ENCODE results near the gene P2RX4. TPM values are rescaled to one million over a fixed set of nuclear protein-coding genes. Genes with fewer than 3 reads are reported as not detected.
"Not testable (repeated sequence)": the region's sequence is repeated elsewhere in the genome, so short reads cannot be mapped to it uniquely, and the experiment has no call there.

Gene P2RX4
- total RNA-seq = 10 to 100 TPM; 17.8 to 19.0 TPM

- no peaks in the 10 kb centered on the region for H3K27me3 Mint-ChIP-seq
- DNase-seq = peak; percentile 92
- H3K36me3 Mint-ChIP-seq = peaks cover 12% of the 10 kb centered on the region
- peak within 1 kb of the TSS; percentile 84 for H3K4me3 Mint-ChIP-seq
- peak within 1 kb of the TSS; percentile 90 for H3K27ac Mint-ChIP-seq
- H3K4me1 Mint-ChIP-seq = peaks cover 31% of the 10 kb centered on the region
- H3K9me3 Mint-ChIP-seq = peaks cover under 1% of the 10 kb centered on the region
Observed at GRCh38 chr12:121209624-121210572, at the start of gene P2RX4. Gene P2RX4 (plus strand): TSS chr12:121210129. CDS start chr12:121210165, 36 bp downstream.

- DNase-seq = no peak
- Mint-ChIP-seq H3K27me3 (no peaks in the 10 kb centered on the region), H3K4me1 (peaks cover 6% of the 10 kb centered on the region), H3K27ac (no peak overlapping the region), H3K4me3 (no peak overlapping the region), H3K9me3 (peaks cover 10% of the 10 kb centered on the region), H3K36me3 (peaks cover 29% of the 10 kb centered on the region)
Observed at GRCh38 chr12:121162384-121162783, 47.5 kb upstream of the P2RX4 start.

DNA sequence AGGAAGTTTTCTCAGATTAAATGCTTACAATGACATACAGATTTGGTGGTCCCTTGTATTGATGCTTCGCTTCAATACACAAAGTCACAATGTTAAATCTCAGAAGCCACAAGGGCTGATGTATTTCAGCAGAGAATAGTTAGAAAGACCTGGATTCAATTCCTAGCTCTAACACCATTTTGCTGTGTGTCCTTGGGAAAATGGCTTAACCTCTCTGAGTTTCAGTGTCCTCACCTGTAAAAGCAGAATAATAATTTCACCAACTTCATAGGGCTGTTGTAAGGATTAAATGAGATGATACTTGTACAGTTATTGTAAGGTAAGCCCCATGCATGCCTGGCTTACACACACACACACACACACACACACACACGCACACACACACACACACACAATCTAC lies 46.9 kb upstream of the P2RX4 start:
- H3K4me3 Mint-ChIP-seq = no peak overlapping the region
- H3K27me3 Mint-ChIP-seq = no peaks in the 10 kb centered on the region
- H3K36me3 Mint-ChIP-seq = peaks cover 24% of the 10 kb centered on the region
- no peak for DNase-seq
- H3K9me3 Mint-ChIP-seq = peaks cover 9% of the 10 kb centered on the region
- H3K27ac Mint-ChIP-seq = no peak overlapping the region
- peaks cover 6% of the 10 kb centered on the region for H3K4me1 Mint-ChIP-seq

DNA sequence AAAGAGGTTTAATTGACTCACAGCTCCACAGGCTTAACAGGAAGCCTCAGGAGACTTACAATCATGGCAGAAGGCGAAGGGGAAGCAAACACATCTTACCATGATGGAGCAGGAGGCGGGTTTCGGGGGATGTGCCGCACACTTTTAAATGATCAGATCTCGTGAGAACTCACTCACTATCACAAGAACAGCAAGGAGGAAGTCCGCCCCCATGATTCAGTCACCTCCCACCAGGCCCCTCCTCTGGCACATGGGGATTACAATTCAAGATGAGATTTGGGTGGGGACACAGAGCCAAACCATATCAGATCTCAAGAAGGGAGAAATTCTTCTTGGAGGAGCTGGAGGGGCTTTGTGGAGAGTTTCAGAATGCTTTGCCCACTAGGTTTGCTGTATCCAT lies 45.1 kb upstream of the P2RX4 start:
- H3K36me3 Mint-ChIP-seq = peaks cover 11% of the 10 kb centered on the region
- not testable (repeated sequence) for H3K4me3 Mint-ChIP-seq, H3K4me1 Mint-ChIP-seq, H3K27me3 Mint-ChIP-seq, H3K27ac Mint-ChIP-seq, DNase-seq, H3K9me3 Mint-ChIP-seq

DNA sequence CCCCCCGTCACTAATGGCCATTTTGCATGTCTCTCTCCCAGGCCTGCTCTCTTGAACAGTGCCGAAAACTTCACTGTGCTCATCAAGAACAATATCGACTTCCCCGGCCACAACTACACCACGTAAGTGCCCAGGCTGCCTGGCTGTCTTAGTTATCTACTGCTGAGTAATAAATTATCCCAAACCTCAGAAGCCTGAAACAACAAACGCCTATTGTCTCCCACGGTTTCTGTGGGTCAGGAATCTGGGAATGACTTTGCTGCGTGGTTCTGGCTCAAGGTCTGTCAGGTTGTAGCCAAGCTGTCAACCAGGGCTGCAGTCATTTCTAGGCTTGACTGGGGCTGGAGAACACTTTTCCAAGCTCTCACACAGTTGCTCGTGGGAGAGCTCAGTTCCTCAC lies 44.6 kb upstream of the P2RX4 start:
- Mint-ChIP-seq H3K9me3 (no peaks in the 10 kb centered on the region), H3K36me3 (peaks cover 11% of the 10 kb centered on the region), H3K27ac (no peak overlapping the region), H3K4me1 (peaks cover 2% of the 10 kb centered on the region), H3K27me3 (no peaks in the 10 kb centered on the region), H3K4me3 (no peak overlapping the region)
- DNase-seq = no peak

DNA sequence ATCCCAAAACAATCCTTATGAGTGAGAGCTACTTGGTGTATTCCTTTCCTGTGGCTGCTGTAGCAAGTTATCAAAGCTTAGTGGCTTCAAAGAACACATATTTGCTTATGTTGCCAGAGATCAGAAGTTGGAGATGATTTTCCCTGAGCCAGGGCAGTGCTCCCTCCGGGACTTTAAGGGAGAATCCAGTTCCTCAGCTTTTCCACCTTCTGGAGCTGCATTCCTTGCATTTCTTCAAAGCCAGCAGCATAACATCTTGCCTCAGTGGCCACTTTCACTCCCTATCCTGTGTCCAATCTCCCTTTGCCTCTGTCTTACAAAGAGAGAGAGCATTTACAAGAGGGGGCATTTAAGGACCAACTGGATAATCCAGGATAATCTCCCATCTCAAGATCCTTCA lies 43.6 kb upstream of the P2RX4 start:
- H3K27ac Mint-ChIP-seq = no peak overlapping the region
- no peak for DNase-seq
- H3K27me3 Mint-ChIP-seq = no peaks in the 10 kb centered on the region
- H3K4me3 Mint-ChIP-seq = no peak overlapping the region
- H3K9me3 Mint-ChIP-seq = no peaks in the 10 kb centered on the region
- peaks cover 5% of the 10 kb centered on the region for H3K4me1 Mint-ChIP-seq
- H3K36me3 Mint-ChIP-seq = peaks cover 9% of the 10 kb centered on the region

DNA sequence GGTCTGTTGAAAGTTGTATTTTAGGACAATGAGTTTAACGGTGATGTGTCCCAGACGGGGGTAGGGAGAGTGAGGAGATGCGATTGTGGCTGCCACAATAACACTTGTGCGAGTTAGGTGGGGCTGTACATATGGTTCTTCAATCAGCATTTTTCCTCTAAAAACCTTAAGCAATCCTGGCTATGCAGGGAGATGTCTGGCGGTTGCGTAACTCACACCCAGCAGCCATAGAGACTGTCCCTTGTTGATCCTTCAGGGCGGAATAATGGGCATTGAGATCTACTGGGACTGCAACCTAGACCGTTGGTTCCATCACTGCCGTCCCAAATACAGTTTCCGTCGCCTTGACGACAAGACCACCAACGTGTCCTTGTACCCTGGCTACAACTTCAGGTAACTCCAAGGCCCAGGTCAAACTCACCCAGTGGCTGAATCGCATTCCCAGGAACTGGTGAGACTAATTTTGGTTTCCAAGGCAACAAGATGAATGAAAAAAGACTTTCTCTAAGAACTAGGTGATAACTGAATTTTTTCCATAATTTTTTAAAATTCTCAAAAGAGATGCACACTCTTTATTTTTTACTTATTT lies 42.6 kb upstream of the P2RX4 start:
- no peak for DNase-seq
- peaks cover 5% of the 10 kb centered on the region for H3K4me1 Mint-ChIP-seq
- peak overlapping the region; percentile 45 for H3K27ac Mint-ChIP-seq
- H3K36me3 Mint-ChIP-seq = peaks cover 9% of the 10 kb centered on the region
- H3K27me3 Mint-ChIP-seq = no peaks in the 10 kb centered on the region
- H3K4me3 Mint-ChIP-seq = no peak overlapping the region
- no peaks in the 10 kb centered on the region for H3K9me3 Mint-ChIP-seq

DNA sequence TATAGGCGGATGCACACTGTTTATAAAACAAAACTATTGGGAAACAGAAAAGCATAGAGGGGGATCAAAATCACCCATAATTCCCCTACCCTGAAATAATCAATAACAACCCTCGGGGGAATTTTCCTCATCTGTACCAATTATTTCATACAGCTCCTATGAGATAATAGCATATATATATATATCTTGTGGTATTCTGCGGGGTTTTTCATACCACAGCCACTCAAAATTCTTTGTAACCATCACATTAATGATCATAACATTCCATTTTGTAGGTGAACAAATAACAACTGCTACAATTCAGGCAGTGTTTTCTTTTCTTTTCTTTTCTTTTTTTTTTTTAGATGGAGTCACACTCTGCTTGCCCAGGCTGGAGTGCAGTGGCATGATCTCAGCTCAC lies 42.0 kb upstream of the P2RX4 start:
- no peak overlapping the region for H3K27ac Mint-ChIP-seq
- H3K36me3 Mint-ChIP-seq = peaks cover 9% of the 10 kb centered on the region
- no peaks in the 10 kb centered on the region for H3K9me3 Mint-ChIP-seq
- H3K27me3 Mint-ChIP-seq = no peaks in the 10 kb centered on the region
- DNase-seq = no peak
- H3K4me1 Mint-ChIP-seq = peaks cover 5% of the 10 kb centered on the region
- no peak overlapping the region for H3K4me3 Mint-ChIP-seq

DNA sequence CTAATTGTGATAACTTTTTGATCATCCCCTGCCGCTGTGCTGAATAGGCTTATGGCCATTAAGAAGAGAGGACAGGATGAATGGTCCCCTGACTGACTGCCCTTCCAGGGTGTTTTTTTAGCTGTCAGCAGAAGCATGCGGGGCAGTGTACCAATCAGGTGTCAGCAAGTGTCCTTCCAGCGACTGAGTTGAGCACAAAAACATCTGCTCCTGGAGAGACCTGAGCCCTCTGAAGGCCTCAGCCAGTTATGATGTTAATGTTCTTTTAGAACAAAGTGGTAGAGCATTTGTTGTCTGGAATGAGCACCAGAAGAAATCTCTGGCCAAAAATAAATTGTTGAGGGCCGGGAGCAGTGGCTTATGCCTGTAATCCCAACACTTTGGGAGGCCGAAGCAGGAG lies 39.8 kb upstream of the P2RX4 start:
- no peak overlapping the region for H3K27ac Mint-ChIP-seq
- H3K27me3 Mint-ChIP-seq = no peaks in the 10 kb centered on the region
- H3K4me1 Mint-ChIP-seq = peaks cover 3% of the 10 kb centered on the region
- peaks cover 4% of the 10 kb centered on the region for H3K36me3 Mint-ChIP-seq
- H3K9me3 Mint-ChIP-seq = no peaks in the 10 kb centered on the region
- no peak overlapping the region for H3K4me3 Mint-ChIP-seq
- DNase-seq = no peak

DNA sequence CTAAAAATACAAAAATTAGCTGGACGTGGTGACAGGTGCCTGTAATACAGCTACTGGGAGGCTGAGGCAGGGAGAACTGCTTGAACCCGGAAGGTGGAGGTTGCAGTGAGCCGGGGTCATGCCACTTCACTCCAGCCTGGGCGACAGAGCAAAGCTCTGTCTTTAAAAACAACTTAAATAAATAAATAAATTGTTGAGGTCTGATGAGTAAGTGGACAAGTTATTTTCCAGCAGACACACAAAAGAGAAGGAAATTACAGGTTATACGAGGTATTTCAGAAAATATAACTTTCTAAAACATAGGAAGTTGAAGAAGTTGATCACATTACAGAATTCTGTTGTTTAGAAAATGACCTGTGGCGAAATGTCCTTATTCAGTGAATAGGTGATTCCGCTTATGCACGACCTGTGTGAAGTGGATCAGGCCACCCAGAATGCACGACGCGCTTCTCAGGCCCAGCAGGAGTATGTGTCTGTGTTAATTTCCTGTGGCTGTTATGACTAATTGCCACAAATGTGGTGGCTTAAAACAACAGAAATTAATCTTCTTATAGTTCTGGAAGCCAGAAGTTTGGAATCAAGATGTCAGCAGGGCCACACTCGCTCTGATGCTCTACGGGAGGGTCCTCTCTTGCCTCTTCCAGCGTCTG lies 39.2 kb upstream of the P2RX4 start:
- no peaks in the 10 kb centered on the region for H3K27me3 Mint-ChIP-seq
- H3K4me1 Mint-ChIP-seq = peaks cover 3% of the 10 kb centered on the region
- no peak overlapping the region for H3K27ac Mint-ChIP-seq
- H3K4me3 Mint-ChIP-seq = no peak overlapping the region
- no peak for DNase-seq
- H3K36me3 Mint-ChIP-seq = no peaks in the 10 kb centered on the region
- H3K9me3 Mint-ChIP-seq = no peaks in the 10 kb centered on the region

DNA sequence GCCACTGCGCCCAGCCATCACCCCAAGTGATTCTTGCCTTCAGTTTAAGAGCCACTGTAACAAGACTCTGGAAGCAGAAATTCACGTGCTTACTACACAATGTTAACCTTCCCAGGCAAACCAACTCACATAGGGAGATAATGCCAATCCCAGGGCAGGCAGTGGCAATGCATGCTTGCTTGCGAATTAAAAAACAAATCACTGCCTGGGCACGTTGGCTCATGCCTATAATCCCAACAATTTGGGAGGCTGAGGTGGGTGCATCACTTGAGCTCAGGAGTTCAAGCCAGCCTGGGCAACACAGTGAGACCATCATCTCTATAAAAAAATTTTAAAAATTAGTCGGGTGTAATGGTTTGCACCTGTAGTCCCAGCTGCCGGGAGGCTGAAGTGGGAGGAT lies 37.8 kb upstream of the P2RX4 start:
- H3K4me1 Mint-ChIP-seq = peaks cover 3% of the 10 kb centered on the region
- no peak for DNase-seq
- H3K4me3 Mint-ChIP-seq = no peak overlapping the region
- H3K9me3 Mint-ChIP-seq = no peaks in the 10 kb centered on the region
- H3K27ac Mint-ChIP-seq = no peak overlapping the region
- H3K27me3 Mint-ChIP-seq = no peaks in the 10 kb centered on the region
- H3K36me3 Mint-ChIP-seq = peaks cover under 1% of the 10 kb centered on the region

- peaks cover 3% of the 10 kb centered on the region for H3K4me1 Mint-ChIP-seq
- no peaks in the 10 kb centered on the region for H3K27me3 Mint-ChIP-seq
- peaks cover 4% of the 10 kb centered on the region for H3K36me3 Mint-ChIP-seq
- DNase-seq = no peak
- no peak overlapping the region for H3K27ac Mint-ChIP-seq
- no peaks in the 10 kb centered on the region for H3K9me3 Mint-ChIP-seq
- H3K4me3 Mint-ChIP-seq = no peak overlapping the region
Observed at GRCh38 chr12:121175383-121176119, 34.4 kb upstream of the P2RX4 start.

- Mint-ChIP-seq H3K36me3 (peaks cover 4% of the 10 kb centered on the region), H3K9me3 (no peaks in the 10 kb centered on the region), H3K27ac (no peak overlapping the region), H3K4me3 (no peak overlapping the region), H3K4me1 (peaks cover under 1% of the 10 kb centered on the region), H3K27me3 (no peaks in the 10 kb centered on the region)
- no peak for DNase-seq
Observed at GRCh38 chr12:121176826-121177529, 33.0 kb upstream of the P2RX4 start.

- no peak for DNase-seq
- Mint-ChIP-seq H3K36me3 (peaks cover 4% of the 10 kb centered on the region), H3K4me1 (peaks cover 3% of the 10 kb centered on the region), H3K9me3 (no peaks in the 10 kb centered on the region), H3K27ac (no peak overlapping the region), H3K27me3 (no peaks in the 10 kb centered on the region), H3K4me3 (no peak overlapping the region)
Observed at GRCh38 chr12:121181181-121181580, 28.7 kb upstream of the P2RX4 start.
